ENCODE measurements around the gene GIMAP5. TPM values are rescaled to one million over a fixed set of nuclear protein-coding genes. Genes with fewer than 3 reads are reported as not detected.

The GIMAP5 gene
- total and polyA plus RNA-seq, 10 of the 15 experiments (the other 5 are each of a cell fraction or from before 2014, with no cell fraction given) = 3.7 to 9.1 (median 6.7) TPM

- 0 out of 2 replicates have a peak, but pooled peaks have one; percentile 54 for TF ChIP-seq ZNF592 (IDR thresholded peaks at IDR 0.05)
These were observed 50.4 kb downstream of the GIMAP5 start (continued) for GRCh38 chr7:150787321-150788281.

GRCh38 chr7:150788474-150789269 lies 51.5 kb downstream of the GIMAP5 start:
- H2AFZ ChIP-seq (ENCODE audit: control insufficient read depth, low read depth, low read length) = no peak overlapping the region
- H3K9ac ChIP-seq (ENCODE audit: control insufficient read depth, insufficient read depth, low read length) = no peak overlapping the region
- ChIA-PET POLR2A (interaction anchor here (2.3 kb wide), 1 partner anchor 10 kb away, joined by 7 read pairs; no protein-coding TSS in a partner anchor), SMC1A (ENCODE audit: uncharacterized antibody, unreplicated experiment) (interaction anchor here (1.1 to 4.5 kb wide), 5 partner anchors 9 to 110 kb away, joined by 3 to 21 read pairs (median 6); no protein-coding TSS in a partner anchor), CTCF (interaction anchor here (0.5 to 2.8 kb wide), 5 partner anchors 10 to 111 kb away, joined by 3 to 16 read pairs (median 3); no protein-coding TSS in a partner anchor), RAD21 (ENCODE audit: unreplicated experiment) (interaction anchor here (1.3 to 1.8 kb wide), 4 partner anchors 10 to 41 kb away, joined by 4 to 9 read pairs (median 5); partner anchors contain the start of gene TMEM176B)
- no peaks in the 10 kb centered on the region for H3K9me3 ChIP-seq (replicated peaks; ENCODE audit: control insufficient read depth, insufficient read depth, low read length)
- no peak for FAIRE-seq
- in situ Hi-C loops (cut with MboI) = no loop called here
- H3K27ac ChIP-seq (ENCODE audit: control insufficient read depth, insufficient read depth) = no peak overlapping the region
- ATAC-seq = no peak
- 77% methylated on average over 9 of the region's 9 CpGs for WGBS (ENCODE audit: insufficient coverage, insufficient replicate concordance, low lambda C conversion rate, missing lambda C conversion rate)
- no peak overlapping the region for H3K4me2 ChIP-seq (ENCODE audit: control insufficient read depth, insufficient read depth)
- H4K20me1 ChIP-seq (ENCODE audit: control insufficient read depth, insufficient read depth) = no peaks in the 10 kb centered on the region
- no peaks in the 10 kb centered on the region for H3K79me2 ChIP-seq (ENCODE audit: control insufficient read depth, insufficient read depth, low read length)
- peaks cover 17% of the 10 kb centered on the region for H3K4me1 ChIP-seq (ENCODE audit: control insufficient read depth, insufficient read depth, low read length)
- H3K4me3 ChIP-seq = no peak overlapping the region
- peaks cover 2 to 3% of the 10 kb centered on the region in 2 experiments; a peak in 2 of 4 replicates for H3K27me3 ChIP-seq (replicated peaks in 1 of 2; ENCODE audit: control insufficient read depth in 2 of 2, insufficient read depth in 2 of 2, low read length in 1 of 2)
- intact Hi-C loops (cut with micrococcal nuclease; ENCODE audit: unreplicated experiment) = no loop called here
- BruUV-seq (replicated peaks) = no TSS peak
- no peak for DNase-seq (ENCODE audit: low read depth, low spot score)
- H3K36me3 ChIP-seq (ENCODE audit: control insufficient read depth in 2 of 2, insufficient read depth in 2 of 2, low read length in 1 of 2) = no peaks in the 10 kb centered on the region
- TF ChIP-seq NFYB (IDR thresholded peaks at IDR 0.05; ENCODE audit: insufficient read depth, low read depth, low read length) (no peak), ZBTB40 (IDR thresholded peaks at IDR 0.05; ENCODE audit: borderline replicate concordance) (no peak), PKNOX1 (IDR thresholded peaks at IDR 0.05) (no peak), CBFB (IDR thresholded peaks at IDR 0.05; ENCODE audit: low read depth) (no peak), ZNF217 (IDR thresholded peaks at IDR 0.05) (no peak)
